Mucosa of descending colon (tissue), 3 donors: ENCODE measurements around the gene WDR49. TPM values are rescaled to one million over a fixed set of nuclear protein-coding genes. Genes with fewer than 3 reads are reported as not detected.
A peak's percentile ranks its signal among the peaks of the same experiment; 100 is the strongest.

Experiments used
- ATAC-seq: fragments of 200-7000 bp; cut with Tn5 transposase; one replicate; pipeline ENCODE4 v1.9.1; 2020; ENCODE audit warnings: mild to moderate bottlenecking, moderate library complexity
- DNase-seq, 3 donors: peaks; one replicate each; pipeline ENCODE4 v3.0.0-alpha.2; 2020
- H3K36me3 ChIP-seq: fragments of 200-600 bp; one replicate; pipeline ENCODE4 v1.8.0; 2021; ENCODE audit warnings: low read depth, mild to moderate bottlenecking
- H3K4me1 ChIP-seq: fragments of 200-600 bp; one replicate; pipeline ENCODE4 v1.8.0; 2021; ENCODE audit warnings: low read depth, mild to moderate bottlenecking
- H3K4me3 ChIP-seq: fragments of 200-600 bp; one replicate; pipeline ENCODE4 v1.8.0; 2021; ENCODE audit warnings: mild to moderate bottlenecking
- H3K9me3 ChIP-seq: fragments of 200-600 bp; one replicate; pipeline ENCODE4 v1.8.0; 2021; ENCODE audit warnings: mild to moderate bottlenecking
- CTCF ChIP-seq: fragments of 200-600 bp; IDR thresholded peaks from one replicate; pipeline ENCODE4 v1.8.0; 2022; ENCODE audit warnings: antibody characterized with exemption, mild to moderate bottlenecking
- intact Hi-C, 2 donors: fragments of 100-400 bp; cut with DNase I in 1 of 2; cut with micrococcal nuclease in 1 of 2; formaldehyde crosslinking; loops; one replicate each; pipeline versions ENCODE4 v1.11.0 to v1.11.1; 2022; cut with DNase I, micrococcal nuclease
- total RNA-seq, 3 donors: library from RNA; stranded (reverse); fragmentation: NEBNext Ultra II Directional in 2 of 3; extraction: Animal tissue kit (Norgen Biotek cat#: 25700) in 2 of 3; gene quantifications; one replicate each; pipeline versions ENCODE4 v1.2.1 to v1.2.4, GENCODE V29; 2021 to 2023
- donor health status: DM: no; HTN: no; CAD: no; lungs with moderate emphysema.
- donor health status: DM: no; HTN: no; CAD: no.
- donor health status: DM: no; HTN: yes; CAD: no.

WDR49 gene
- total RNA-seq, 3 donors from 2014 or later, result 0.46 to 0.95 (median 0.81) TPM

DNA sequence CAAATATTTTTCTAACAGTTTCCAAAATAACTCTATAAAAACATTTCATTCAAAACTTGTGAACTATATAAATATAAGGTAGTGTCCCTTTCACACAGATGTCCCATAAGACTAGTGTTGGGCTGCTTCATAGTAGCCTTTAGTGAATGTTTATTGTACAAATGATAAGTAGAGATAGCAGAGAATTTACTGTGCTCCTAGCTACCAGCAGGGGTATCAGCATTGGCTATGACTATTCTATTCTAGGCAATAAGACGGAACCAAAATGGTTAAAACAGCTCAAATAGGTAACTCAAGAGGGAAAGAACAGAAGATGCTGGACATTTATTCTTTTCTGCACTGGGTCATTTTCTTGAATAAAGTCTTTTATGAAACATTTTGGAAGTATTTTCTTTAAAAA, 202.5 kb downstream of the WDR49 start:
- no peak for TF ChIP-seq CTCF
- H3K4me3 ChIP-seq, result no peak overlapping the region
- H3K4me1 ChIP-seq, result no peaks in the 10 kb centered on the region
- intact Hi-C loops, result no loop called here
- DNase-seq (no peak), ATAC-seq (no peak)
- no peaks in the 10 kb centered on the region for H3K36me3 ChIP-seq
- no peaks in the 10 kb centered on the region for H3K9me3 ChIP-seq

GRCh38 chr3:167450675-167451074, 203.1 kb downstream of the WDR49 start:
- ATAC-seq (no peak), DNase-seq (no peak)
- no peak for TF ChIP-seq CTCF
- H3K4me1 ChIP-seq, result no peaks in the 10 kb centered on the region
- H3K36me3 ChIP-seq, result no peaks in the 10 kb centered on the region
- no peaks in the 10 kb centered on the region for H3K9me3 ChIP-seq
- intact Hi-C loops, result no loop called here
- no peak overlapping the region for H3K4me3 ChIP-seq

- no peaks in the 10 kb centered on the region for H3K36me3 ChIP-seq
- H3K4me1 ChIP-seq, result no peaks in the 10 kb centered on the region
- H3K9me3 ChIP-seq, result no peaks in the 10 kb centered on the region
- H3K4me3 ChIP-seq, result no peak overlapping the region
- DNase-seq, result peak in 1 of 3 donors; percentile 2
- no peak for ATAC-seq
- TF ChIP-seq CTCF, result no peak
- intact Hi-C loops, result no loop called here
Measured at GRCh38 chr3:167450195-167450594, 203.5 kb downstream of the WDR49 start.

GRCh38 chr3:167445491-167445890, 208.3 kb downstream of the WDR49 start:
- Histone ChIP-seq H3K4me3 (no peak overlapping the region), H3K4me1 (no peaks in the 10 kb centered on the region), H3K36me3 (no peaks in the 10 kb centered on the region), H3K9me3 (no peaks in the 10 kb centered on the region)
- TF ChIP-seq CTCF, result no peak
- ATAC-seq (no peak), DNase-seq (no peak)
- intact Hi-C loops, result no loop called here

GRCh38 chr3:167441256-167441655, 212.5 kb downstream of the WDR49 start:
- no peak overlapping the region for H3K4me3 ChIP-seq
- ATAC-seq (no peak), DNase-seq (no peak)
- no peaks in the 10 kb centered on the region for H3K4me1 ChIP-seq
- intact Hi-C loops, result no loop called here
- no peaks in the 10 kb centered on the region for H3K36me3 ChIP-seq
- no peak for TF ChIP-seq CTCF
- no peaks in the 10 kb centered on the region for H3K9me3 ChIP-seq
